D341Med (cell line): ENCODE measurements around the gene RPTOR.
A peak's percentile ranks its signal among the peaks of the same experiment; 100 is the strongest.

Source experiments
- DNase-seq: peaks from one replicate; pipeline ENCODE4 v3.0.0; 2012; ENCODE audit warnings: low spot score

RPTOR gene

DNA sequence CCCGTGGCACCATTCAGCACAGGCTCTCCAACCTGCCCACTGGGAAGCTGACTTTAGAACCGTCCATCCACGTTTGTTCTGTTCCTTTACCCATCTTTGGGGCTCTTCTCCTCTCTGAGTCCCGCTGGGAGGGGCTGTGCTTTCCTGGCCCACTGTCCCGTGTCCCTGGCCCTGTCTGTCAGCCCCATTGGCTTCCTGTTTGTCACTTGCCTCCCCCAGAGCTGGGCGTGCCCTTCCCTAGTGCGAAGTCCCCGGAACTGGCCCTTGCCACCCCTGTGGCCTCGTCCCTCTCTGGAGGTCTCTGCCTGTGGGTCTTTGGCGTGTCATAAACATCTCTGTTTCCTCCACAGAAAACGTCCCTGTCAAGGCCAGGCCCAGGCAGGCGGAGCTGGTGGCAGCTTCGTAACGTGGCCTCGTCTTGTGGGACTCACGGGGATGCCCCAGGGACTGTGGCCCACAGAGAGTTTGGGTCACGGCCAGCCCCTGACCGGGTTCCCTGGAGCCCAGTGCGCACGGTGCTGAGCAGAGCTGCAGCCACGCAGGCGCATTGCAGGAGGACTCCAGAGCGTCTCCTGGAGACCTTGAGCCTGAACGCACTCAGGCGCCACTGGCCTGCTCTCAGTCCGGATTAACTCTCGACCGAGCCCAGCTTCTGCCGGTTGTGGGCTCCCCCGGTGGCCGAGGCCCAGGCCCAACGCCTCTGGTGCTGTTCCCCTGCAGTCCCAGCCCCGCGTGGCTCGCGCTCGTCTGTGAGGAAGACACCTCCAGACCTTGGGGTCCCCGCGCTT lies 454.3 kb downstream of the RPTOR start:
- DNase-seq, result peak; percentile 53

DNA sequence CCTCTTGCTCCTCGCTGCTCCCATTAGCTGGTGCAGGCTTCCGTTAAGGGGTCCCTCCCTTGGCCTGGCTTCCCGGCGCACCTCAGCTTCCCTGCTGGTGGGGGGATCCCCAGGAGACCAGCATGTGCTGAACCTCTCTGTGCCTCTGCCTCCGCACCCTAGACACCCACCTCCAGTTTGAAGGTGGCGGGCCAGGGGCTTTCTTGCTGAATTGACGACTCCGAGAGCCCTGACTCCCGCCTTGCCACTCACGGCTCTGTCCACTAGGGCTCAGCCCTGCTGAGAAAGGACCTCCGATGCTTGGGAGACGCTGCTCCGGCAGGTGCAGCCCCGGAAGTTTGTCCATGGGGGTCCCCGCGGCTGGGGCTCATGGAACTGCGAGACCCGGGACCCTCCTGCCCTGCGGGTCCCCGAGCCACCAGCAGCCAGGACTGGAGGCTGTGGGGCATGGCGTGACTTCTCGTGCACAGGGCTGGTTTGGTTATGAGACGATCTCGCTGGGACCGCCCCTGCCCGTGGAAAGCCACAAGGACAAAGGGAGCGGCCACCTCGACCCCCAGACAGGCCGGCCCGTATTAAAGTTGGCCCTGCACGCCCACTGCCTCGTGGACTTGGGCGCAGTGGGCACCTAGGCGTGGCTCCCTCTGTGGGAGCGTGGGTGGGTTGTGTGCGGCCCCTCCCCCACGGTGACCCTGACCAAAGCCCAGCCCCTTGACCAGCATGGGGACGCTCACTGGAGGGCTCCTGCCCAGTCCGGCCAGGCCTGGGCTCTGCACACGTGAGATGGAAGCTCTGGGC lies 455.1 kb downstream of the RPTOR start:
- DNase-seq, result peak; percentile 46

DNA sequence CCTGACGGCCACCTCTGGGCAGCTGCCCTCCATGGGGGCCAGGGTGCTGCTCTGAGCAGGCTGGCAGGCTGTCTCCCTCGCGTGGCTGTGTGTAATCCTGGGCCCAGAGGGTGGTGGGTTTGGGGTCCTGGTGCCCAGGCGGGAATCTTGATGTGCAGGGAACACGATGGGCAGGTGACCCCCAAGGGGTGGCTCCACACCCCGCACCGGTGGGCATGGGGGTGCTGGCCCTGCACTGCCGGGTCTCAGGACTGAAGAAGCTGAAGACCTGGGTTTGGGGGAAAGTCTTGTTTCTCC lies 455.6 kb downstream of the RPTOR start:
- DNase-seq, result peak; percentile 40

DNA sequence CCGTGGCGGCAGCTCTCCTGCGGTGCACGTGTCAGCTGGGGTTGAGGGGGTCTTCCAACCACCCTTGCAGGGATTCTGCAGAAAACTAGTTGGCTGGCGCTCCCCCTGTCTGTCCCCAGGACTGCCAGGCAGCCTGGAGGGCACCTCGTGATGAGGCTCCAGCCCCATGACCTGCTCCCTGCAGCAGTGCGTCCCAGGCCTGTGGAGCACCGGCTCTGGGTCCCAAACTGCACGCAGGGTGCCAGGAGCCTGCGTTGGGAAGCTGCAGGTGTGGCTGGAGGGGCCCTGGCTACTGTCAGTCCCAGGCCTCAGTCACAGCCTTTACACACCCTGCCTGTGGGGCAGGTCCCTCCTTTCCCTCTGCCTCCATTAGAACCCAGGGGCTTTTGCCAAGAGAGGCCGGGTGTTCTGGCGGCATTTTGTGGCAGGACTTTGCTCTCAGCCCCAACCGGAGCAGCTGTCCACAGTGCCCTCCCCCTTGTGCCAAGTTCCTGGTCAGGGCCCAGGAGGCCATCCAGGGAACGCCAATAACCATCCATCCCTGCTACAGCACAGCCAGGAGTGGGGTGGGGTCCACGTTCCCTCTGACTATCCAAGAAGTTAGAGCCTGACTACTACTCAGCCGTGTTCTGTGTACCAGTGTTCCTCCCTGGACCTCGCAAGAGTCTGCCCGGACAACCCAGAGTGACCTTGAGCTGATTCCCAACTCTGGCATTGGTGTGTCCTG lies 456.2 kb downstream of the RPTOR start:
- peak; percentile 40 for DNase-seq

DNA sequence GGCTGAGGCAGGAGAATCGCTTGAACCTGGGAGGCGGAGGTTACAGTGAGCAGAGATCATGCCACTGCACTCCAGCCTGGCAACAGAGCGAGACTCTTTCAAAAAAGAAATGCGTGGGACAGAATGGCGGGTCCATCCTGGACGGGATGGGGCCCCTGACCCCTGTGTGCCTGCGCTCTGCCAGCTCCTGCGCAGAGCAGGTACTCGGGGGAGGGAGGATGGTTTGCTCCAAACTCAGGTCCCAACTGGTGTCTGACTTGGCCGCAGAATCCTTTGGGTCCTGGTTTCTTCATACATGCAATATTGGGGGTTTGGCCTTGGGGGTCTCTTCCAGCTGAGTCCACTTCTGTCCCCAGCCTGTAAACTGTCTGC lies 457.4 kb downstream of the RPTOR start:
- DNase-seq, result peak; percentile 58

DNA sequence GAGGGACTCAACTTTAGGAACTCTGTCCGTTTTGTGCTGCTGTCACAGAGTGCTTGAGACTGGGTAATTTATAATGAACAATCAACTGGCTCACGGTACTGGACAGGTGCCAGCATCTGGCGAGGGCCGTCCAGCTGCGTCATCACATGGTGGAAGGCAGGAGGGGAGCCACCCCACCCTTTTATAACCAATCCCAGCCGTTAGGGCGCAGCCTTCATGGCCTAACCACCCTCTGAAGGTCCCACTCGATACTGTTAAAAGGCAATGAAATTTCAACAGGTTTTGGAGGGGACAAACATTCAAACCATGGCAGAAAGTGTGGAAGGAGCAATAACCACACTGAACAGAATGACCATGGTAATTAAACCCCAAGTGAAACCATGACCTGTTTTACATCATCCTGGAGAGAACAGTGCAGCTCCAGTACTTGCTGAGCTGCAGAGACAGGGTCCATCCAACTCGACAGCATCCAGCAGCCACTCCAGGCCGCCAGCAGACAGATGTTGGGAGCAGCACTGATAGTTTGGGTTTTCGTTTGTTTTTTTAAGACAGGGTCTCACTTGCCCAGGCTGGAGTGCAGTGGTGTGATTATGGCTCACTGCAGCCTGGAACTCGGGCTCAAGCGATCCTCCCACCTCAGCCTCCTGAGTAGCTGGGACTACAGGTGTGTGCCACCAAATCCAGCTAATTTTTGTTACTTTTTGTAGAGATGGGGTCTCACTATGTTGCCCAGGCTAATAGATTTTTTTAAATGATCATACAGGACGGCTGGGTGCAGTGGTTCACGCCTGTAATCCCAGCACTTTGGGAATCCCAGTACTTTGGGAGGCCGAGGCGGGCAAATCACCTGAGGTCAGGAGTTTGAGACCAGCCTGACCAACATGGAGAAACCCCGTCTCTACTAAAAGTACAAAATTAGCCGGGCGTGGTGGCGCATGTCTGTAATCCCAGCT lies 458.0 kb downstream of the RPTOR start:
- peak; percentile 64 for DNase-seq

DNA sequence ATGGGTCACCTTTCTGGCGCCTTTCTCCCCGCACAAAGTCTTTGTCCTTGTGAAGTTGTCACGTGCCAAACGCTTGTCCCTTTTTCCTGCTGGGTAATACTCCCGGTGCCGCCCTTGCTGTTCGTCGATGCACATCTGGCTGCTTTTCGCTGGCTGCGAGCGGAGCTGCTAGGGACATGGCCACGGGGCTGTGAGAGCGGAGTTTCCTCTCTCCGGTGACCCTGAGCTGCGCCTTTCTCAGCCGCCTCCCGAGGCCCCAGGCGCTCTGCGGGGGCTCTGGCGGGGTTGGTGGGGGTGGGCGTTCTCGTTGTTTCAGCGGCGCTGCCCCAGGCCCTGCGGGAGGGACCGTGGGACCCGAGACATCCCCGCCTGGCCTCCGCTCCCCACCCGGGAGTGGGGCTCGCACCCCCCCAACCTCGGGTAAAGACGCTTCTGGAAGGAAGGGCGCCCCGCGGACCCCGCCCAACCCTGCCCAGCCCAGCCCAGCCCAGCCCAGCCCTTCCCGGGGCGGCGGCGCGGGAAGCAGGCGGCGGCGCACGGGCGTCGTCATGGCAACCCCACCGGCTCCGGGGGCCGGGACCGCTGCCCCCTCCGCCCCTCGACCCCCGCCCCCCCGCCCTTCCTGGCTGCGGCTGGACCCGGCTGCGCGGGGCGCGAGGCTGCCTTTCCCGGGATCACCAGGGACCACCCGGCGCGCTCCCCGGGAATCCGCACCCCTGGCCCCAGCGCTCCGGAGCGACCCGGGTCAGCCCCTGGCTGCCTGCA lies 459.3 kb downstream of the RPTOR start:
- peak; percentile 78 for DNase-seq

DNA sequence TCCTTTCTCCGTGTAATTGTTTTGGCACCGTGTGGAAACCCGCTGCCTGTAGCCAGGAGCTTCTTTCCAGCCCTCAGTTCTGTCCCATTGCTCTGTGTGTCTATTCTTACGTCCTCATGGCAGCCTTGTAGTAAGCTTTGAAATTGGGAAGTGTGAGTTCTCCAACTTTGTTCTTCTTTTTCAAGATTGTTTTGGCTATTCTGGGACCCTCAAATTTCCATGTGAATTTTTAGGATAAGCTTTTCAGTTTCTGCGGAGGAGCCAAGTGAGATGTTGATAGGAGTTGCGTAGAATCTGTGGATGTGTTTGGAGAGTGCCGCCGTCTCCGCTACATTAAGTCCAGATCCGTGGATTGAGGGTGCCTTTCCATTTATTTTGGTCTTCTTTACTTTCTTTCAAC lies 462.3 kb downstream of the RPTOR start:
- DNase-seq, result no peak

DNA sequence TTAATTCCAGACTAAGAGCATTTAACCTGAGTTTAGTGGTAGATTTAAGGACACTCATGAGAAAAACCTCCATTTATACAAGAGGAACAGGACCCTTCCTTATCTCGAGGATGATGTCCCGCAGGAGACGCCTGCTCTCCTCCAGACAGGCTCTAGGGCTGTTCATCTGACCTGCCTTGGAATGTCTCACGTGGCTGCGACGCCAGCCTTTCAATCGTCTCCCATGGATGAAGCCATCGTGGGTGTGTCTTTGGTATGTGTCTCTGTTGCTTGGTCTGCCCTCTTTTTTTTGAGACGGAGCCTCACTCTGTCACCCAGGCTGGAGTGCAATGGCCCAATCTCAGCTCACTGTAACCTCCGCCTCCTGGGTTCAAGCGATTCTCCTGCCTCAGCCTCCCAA lies 463.5 kb downstream of the RPTOR start:
- peak; percentile 34 for DNase-seq

DNA sequence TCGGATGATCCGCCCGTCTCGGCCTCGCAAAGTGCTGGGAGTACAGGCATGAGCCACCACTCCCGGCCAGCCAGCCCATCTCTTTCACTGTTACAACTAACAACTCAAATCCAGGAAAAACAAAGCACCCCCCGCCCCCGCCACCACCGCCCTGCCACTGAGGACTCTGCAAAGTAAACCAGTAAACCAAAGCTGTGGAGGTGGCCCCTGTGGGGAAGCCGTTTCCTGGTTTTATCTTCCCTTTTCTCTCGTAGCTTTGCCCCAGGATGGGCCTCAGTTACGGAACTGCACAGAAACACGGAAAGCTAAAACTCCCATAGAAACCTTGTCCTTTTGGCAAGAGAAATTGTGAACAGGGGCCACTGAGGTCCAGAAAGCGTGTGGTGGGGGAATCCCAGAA lies 464.5 kb downstream of the RPTOR start:
- DNase-seq, result peak; percentile 25

DNA sequence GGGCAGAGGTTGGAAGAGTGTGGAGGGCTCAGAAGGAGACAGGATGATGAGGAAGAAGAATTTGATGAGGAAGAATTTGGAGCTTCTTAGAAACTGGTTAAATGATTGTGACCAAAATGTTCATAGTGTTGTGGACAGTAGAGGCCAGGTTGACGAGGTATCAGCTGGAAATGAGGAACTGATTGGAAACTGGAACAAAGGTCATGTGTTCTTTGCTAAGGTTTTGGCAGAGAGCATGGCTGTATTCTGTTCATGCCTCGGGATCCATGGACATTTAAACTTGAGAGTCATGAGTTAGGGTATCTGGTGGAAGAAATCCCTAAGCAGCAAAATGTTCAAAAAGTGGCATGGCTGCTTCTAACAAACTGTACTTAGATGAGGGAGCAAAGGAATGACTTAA lies 466.3 kb downstream of the RPTOR start:
- DNase-seq, result no peak

DNA sequence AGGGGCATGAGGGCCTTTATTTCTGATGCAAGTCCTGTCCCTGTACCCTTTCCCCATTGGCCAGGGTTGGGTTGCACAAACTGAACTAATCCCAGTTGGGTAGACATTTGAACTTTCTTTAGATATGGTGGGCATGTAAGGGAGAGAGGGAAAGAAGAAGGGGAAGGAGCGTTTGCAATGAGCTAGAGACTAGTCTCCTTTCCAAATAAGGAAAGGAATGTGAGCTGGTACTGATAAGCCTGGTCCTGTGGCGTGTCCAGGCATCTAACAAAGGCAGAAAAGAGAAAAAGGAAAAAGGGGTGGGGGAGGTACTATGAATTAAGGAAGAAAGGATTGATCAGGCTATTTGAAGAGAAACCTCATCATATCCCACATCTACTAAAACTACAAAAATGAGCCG lies 467.3 kb downstream of the RPTOR start:
- DNase-seq, result no peak

DNA sequence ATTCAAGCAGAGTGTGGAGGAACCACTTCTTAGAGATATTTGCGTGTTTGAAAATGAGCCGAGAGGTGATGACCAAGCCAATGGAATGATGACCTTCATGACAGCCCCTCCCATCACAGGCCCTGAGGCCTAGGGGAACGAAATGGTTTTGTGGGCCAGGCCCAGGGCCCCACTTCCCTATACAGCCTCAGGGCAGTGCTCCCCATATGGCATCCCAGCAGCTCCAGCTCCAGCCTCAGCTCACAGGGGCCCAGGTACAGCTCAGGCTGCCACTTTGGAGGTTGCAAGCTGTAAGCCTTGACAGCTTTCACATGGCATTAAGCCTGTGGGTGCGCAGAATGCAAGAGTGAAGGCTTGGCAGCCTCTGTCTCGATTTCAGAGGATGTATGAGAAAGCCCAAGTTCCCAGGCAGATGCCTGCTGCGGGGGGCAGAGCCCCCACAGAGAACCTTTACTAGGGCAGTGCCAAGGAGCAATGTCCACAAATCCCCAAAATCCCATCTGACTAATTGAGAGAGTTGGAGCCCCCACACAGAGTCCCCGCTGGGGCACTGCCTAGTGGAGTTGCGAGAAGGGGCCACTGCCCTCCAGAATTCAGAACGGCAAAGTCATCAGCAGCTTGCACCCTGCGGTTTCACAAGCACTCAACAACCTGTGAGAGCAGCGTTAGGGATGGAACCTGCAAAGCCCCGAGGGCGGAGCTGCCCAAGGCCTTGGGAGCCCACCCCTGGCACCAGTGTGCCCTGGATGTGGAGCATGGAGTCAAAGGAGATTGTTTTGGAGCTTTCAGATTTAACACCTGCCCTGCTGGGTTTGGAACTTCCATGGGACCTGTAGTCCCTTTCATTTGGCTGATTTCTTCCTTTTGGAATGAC lies 468.2 kb downstream of the RPTOR start:
- no peak for DNase-seq

DNA sequence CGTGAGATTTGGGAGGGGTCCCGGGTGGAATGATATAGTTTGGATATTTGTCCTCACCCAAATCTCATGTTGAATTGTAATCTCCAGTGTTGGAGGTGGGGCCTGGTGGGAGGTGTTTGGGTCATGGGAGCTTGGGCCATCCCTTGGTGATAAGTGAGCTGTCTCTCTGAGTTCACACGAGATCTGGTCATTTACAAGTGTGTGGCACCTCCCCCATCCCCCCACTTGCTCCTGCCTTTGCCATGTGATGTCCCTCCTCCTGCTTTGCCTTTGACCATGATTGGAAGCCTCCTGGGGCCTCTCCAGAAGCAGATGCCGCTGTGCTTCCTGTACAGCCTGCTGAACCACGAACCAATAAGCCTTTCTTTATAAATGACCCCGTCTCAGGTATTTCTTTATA lies 469.0 kb downstream of the RPTOR start:
- DNase-seq, result no peak

DNA sequence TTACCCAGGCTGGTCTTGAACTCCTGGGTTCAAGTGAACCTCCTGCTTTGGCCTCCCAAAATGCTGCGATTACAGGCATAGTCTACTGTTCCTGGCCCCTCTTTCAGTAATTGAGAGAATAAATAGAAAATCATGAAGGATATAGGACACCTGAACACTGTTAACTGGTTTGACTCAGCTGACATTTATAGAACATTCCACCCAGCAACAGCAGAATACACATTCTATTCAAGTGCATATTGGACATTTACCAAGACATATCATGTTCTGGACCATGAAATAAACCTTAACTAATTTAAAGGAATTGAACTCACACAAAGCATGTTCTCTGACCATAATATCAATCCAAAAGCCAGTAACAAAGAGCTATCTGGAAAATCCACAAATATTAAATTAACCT lies 470.5 kb downstream of the RPTOR start:
- DNase-seq, result no peak
